Measurements from ENCODE around the gene MXRA8.
A peak's percentile ranks its signal among the peaks of the same experiment; 100 is the strongest.
"Not testable (repeated sequence)": the region's sequence is repeated elsewhere in the genome, so short reads cannot be mapped to it uniquely, and the experiment has no call there.

MXRA8 gene

GRCh38 chr1:1318777-1319645, 39.3 kb downstream of the MXRA8 start:
- DNase-seq, result no peak

GRCh38 chr1:1318131-1318652, 40.2 kb downstream of the MXRA8 start:
- peak; percentile 74 for DNase-seq

GRCh38 chr1:1317420-1317819, 40.9 kb downstream of the MXRA8 start:
- DNase-seq, result no peak

GRCh38 chr1:1316199-1316598, 42.2 kb downstream of the MXRA8 start:
- DNase-seq, result not testable (repeated sequence)

- DNase-seq, result no peak
These were observed 42.9 kb downstream of the MXRA8 start for GRCh38 chr1:1315435-1315954.

GRCh38 chr1:1314678-1315335, 43.5 kb downstream of the MXRA8 start:
- no peak for DNase-seq

GRCh38 chr1:1314237-1314586, 44.1 kb downstream of the MXRA8 start:
- DNase-seq, result no peak

- no peak for DNase-seq
These were observed 44.7 kb downstream of the MXRA8 start for GRCh38 chr1:1313500-1314236.

- no peak for DNase-seq
These were observed 45.7 kb downstream of the MXRA8 start for GRCh38 chr1:1312450-1313314.

GRCh38 chr1:1311107-1312104, 46.9 kb downstream of the MXRA8 start:
- no peak for DNase-seq

- DNase-seq, result no peak
These were observed 47.8 kb downstream of the MXRA8 start for GRCh38 chr1:1310476-1311053.

GRCh38 chr1:1310109-1310385, 48.3 kb downstream of the MXRA8 start:
- DNase-seq, result no peak

GRCh38 chr1:1309251-1310108, 48.9 kb downstream of the MXRA8 start:
- DNase-seq, result no peak

GRCh38 chr1:1308756-1309250, 49.6 kb downstream of the MXRA8 start:
- DNase-seq, result no peak

- DNase-seq, result peak; percentile 93
These were observed 50.2 kb downstream of the MXRA8 start, which contains the start of the genes ACAP3 and PUSL1 for GRCh38 chr1:1307923-1308755. Gene ACAP3 (minus strand): TSS chr1:1307930. CDS start chr1:1307815, 115 bp downstream. Gene PUSL1 (plus strand): TSS chr1:1308597. CDS start chr1:1308644, 47 bp downstream.

GRCh38 chr1:1307261-1307922, 51.0 kb downstream of the MXRA8 start:
- no peak for DNase-seq

- DNase-seq, result no peak
These were observed 51.6 kb downstream of the MXRA8 start for GRCh38 chr1:1306661-1307260.
